RCC 7860 (cell line): ENCODE measurements around the gene SLC35D3.
"Not testable (repeated sequence)": the region's sequence is repeated elsewhere in the genome, so short reads cannot be mapped to it uniquely, and the experiment has no call there.

Experiments used
- DNase-seq: peaks from one replicate; pipeline ENCODE4 v3.0.0-alpha.2; 2015; ENCODE audit warnings: low spot score
- FAIRE-seq: peaks from 2 replicates; lab custom pipeline; 2012; peaks lifted over from hg19 to GRCh38; lab: Jason Lieb, UNC

Gene SLC35D3

DNA sequence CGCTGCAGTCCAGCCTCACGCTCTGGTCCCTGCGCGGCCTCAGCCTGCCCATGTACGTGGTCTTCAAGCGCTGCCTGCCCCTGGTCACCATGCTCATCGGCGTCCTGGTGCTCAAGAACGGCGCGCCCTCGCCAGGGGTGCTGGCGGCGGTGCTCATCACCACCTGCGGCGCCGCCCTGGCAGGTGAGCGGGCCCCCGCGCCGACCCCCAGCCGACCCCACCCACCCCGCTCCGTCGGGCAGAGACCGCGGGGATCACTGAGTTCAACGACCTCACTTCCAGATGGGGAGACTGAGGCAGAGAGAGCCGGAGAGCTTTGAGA, 545 bp downstream of the SLC35D3 start:
- FAIRE-seq (no peak), DNase-seq (no peak)

DNA sequence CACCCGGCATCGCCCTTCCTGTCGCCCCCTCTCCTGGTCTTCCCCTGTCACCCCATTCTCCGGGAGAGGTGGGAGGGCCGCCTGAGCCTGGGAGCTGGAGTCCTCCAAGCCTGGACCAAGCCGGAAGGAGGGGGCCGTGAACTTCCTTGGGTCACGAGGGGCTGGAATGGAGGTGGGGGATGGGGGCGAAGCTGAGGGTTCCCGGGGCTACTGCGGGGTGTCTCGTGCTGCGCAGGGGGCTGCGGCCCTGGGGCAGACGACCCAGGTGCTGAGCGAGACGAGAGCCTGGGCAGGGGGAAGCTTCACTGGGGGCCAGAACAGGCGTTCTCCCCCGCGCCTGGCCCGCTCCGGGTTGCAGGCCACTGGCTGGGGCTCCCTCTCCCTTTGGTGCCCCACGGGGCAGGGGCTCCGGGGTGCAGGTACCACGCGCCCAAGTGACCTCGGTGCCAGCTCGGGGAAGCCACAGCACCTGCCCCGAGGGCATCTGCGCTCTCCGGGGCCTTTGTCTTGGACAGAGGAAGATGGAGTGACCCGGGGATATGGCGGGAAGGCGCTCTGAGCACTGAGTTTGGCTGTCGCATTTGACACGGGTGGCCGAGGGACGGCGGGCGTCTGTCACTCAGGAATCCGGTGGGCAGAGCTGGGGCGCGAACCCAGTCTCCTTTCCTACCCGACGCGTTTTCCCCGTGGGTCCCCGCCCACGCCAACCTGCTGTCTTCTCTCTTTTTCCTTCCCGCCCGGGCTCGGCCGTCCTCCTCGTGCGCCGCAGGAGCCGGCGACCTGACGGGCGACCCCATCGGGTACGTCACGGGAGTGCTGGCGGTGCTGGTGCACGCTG, 1.2 kb downstream of the SLC35D3 start:
- no peak for FAIRE-seq

DNA sequence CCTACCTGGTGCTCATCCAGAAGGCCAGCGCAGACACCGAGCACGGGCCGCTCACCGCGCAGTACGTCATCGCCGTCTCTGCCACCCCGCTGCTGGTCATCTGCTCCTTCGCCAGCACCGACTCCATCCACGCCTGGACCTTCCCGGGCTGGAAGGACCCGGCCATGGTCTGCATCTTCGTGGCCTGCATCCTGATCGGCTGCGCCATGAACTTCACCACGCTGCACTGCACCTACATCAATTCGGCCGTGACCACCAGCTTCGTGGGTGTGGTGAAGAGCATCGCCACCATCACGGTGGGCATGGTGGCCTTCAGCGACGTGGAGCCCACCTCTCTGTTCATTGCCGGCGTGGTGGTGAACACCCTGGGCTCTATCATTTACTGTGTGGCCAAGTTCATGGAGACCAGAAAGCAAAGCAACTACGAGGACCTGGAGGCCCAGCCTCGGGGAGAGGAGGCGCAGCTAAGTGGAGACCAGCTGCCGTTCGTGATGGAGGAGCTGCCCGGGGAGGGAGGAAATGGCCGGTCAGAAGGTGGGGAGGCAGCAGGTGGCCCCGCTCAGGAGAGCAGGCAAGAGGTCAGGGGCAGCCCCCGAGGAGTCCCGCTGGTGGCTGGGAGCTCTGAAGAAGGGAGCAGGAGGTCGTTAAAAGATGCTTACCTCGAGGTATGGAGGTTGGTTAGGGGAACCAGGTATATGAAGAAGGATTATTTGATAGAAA, 2.0 kb downstream of the SLC35D3 start:
- FAIRE-seq, result no peak
- no peak for DNase-seq

More for the DNA sequence above, 1.2 kb downstream of the SLC35D3 start:
- DNase-seq, result no peak

DNA sequence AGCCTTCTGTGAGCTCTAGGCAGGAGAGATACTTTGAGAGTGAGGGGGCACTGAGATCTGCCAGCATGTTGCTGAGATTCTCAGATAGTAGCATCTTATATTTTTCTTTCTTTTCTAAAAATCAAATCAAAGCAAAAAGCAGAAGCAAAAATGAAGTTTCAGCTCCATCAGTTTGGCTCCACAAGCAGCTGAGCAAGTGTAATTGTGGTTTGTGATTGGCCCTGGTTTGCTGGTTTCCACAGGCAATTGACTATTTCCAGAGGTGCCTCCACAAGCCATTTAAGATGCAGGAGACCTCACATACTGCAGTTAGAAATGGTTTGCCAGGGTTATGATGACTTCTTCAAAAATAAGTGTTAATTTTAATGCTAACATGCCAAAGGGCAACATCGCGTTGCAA, 4.3 kb downstream of the SLC35D3 start:
- FAIRE-seq (no peak), DNase-seq (no peak)

DNA sequence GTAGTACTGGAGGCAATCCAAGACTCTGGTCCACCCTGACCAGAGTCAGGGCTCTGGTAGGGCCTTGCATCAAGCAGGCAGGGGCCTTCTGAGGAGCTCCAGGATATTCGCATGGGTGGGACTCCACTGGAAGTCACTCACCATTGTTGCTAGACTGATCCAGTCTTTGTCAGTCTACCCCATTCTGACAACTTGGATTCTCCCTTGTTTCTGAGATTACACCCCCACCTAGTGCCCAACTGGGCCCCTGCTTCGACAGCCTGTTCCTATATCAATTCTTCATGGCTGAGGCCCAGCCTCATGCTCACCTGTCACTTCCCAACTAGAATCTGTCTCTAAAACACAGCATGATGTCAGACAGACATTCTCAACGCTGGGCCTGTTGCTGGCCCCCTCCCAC, 5.2 kb downstream of the SLC35D3 start:
- FAIRE-seq (no peak), DNase-seq (no peak)

DNA sequence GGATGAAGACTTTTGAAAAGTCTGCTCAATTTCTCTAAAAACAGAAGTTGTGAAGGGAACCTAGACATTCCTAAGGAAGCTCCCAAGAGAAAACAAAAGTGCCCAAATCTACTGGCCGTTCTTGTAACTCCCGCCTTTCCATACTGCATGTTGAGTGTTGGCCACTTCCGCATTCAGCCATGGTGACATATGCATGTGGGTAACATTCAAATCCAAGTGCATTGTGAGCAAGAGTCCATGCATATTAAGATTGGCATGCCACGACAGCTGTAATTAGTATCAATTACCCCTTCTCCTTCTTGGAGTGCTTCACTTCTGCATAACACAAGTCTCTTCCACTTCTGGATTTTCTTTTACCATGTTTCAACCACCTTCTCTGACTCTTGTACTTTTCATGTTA, 8.4 kb downstream of the SLC35D3 start:
- DNase-seq, result no peak
- no peak for FAIRE-seq

DNA sequence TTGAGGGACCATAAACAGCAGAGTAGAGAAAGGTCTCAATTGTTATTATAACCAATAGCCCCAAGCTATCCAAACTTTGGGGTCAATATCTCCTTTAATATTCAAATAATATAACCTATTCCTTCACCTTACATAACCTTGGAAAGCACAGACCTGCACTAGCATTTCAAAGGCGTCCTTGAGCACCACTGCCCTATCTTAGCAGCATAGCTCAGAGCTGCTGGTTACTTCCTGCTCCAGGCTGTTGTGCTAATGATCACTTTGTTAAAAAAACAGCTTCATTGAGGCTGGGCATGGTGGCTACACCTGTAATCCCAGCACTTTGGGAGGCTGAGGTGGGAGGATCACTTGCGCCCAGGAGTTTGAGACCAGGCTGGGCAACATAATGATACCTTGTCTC, 10.5 kb downstream of the SLC35D3 start:
- DNase-seq (no peak), FAIRE-seq (no peak)

DNA sequence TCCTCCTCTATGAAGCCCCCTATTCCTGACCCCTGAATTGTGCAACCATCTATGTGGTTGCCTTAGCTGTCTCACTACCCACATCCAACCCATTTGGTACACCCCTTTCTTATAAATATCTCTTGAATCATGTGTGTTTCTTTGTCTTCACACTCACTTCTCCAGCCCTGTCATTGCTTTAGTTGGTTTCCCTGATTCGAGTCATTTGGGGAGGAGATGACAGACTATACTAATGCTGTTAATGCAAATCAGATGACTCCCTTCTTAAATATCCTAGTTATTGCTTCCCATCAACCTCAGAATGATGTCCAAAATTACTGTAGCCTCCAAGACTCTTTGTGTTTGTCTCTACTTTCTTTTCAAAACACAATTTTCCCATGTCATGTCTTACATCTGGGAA, 23.0 kb downstream of the SLC35D3 start:
- no peak for FAIRE-seq
- no peak for DNase-seq

DNA sequence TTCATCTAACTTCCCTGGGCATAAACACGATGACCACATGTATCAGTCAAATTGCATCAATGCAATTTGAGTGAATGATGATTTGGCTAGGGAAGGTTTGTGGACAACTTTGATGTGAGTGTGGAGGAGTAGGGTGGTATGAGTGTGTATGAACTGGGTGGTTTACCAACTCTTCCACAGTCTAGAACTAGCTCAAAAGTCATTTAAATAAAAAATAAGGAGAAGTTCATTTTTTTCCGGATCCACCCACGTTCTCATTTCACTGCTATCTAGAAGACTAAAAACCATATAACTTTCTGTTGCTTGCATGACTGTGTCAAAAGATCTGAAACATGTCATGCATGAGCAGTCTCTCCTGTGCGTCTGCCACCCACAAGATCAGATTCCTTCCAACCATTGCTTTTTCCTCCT, 23.6 kb downstream of the SLC35D3 start:
- peak; percentile 74 for FAIRE-seq
- DNase-seq, result peak; percentile 24

DNA sequence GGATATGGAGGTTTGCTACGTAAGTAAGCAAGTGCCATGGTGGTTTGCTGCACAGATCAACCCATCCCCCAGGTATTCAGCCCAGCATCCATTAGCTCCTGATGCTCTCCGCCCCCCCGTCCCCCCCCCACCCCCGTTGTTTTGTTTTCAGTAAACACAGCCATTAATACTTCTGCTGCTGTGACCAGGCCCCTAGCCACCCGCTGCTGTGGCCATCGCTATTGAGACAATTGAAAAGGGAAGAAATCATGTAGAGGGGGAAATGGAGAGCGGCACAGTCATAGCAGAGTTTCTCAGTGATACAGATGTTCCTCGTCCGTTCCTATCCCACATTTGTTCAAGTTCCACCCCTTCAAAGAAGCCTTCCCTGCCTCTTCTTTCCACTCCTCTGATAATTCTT, 24.9 kb downstream of the SLC35D3 start:
- FAIRE-seq, result no peak
- no peak for DNase-seq

DNA sequence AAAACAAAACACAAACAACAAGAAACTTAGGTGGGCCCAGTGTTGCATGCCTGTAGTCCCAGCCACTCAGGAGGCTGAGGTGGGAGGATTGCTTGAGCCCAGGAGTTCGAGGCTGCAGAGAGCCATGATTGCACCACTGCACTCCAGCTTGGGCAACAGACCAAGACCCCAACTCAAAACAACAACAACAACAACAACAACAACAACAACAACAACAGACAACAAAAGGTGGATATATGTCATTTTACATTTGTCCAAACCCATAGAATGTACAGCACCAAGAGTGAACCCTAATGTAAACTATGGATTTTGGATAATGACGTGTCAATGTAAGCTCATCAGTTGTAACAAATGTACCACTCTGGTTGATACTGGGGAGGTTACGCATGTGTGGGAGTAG, 27.9 kb downstream of the SLC35D3 start:
- not testable (repeated sequence) for FAIRE-seq, DNase-seq

DNA sequence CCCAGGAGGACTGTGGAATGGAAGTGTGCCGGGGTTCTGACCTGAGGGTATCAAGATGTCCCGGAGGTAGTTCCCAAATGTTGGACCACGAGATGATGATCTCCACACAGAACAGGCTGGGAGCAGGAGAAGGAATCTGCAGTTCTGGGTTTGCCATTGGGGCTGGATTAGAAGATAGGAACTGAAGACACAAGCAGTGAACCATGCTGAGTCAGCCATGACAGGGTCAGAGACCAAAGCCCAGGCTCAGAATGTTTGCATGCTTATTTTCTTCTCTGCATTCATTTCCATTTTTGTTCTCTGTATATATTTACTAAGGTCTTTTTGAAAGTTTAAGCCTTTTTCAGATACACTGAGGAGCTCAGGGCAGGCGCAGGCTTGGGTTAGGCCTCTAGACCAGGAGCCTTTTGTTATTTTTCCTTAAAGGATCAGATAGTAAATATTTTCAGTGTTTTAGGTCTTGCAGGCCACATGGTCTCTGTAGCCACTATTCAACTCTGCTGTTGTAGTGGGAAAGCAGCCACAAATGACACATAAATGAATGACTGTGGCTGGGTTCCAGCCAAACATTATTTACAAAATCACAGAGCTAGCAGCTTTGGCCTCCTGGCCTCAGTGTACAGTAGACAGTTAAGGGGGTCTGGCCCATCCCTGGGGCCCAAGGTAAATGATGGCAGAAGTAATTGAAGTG, 28.5 kb downstream of the SLC35D3 start:
- no peak for FAIRE-seq
- no peak for DNase-seq

DNA sequence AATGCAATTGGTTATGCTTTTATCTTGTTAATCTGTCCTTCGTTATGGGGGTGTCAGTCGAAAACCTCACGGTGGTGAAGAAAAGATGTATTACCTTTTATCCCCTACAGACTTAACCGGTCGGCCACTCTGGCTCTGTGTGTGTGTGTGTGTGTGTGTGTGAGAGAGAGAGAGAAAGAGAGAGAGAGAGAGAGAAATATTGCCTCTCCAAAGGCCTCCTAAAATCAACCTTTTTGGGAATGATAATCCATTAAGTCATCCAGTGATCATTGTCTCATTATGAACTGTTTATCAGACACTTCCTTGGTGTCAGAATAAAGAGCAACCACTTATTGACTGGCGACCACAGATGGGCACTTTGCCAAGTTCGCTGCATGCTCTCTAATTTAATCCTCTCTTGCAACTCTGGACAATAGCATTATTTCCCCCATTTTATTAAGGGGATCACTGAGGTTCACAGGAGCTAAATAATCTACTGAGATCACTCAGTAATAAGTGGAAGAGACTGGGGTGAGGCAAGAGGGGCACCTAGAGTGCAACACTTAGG, 30.7 kb downstream of the SLC35D3 start:
- no peak for DNase-seq
- no peak for FAIRE-seq

DNA sequence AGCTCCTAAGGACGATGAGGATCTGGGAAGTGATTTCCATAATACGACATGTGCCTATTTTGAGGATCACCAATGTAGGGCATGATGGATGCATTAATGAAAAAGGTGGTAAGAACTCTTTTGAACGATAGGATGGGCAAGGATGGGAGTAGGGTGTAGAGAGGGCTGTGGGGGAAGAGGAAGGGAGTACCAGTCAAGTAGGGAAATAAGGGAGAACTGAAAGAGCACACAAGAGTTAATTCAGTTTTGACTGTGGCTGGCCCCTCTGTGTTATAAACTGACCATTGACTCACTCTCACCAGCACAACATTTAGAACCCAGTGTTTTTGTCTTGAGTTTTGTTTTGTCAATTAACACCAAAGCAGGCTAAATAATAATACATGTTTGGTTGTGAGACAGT, 33.0 kb downstream of the SLC35D3 start:
- FAIRE-seq, result no peak
- DNase-seq, result no peak

DNA sequence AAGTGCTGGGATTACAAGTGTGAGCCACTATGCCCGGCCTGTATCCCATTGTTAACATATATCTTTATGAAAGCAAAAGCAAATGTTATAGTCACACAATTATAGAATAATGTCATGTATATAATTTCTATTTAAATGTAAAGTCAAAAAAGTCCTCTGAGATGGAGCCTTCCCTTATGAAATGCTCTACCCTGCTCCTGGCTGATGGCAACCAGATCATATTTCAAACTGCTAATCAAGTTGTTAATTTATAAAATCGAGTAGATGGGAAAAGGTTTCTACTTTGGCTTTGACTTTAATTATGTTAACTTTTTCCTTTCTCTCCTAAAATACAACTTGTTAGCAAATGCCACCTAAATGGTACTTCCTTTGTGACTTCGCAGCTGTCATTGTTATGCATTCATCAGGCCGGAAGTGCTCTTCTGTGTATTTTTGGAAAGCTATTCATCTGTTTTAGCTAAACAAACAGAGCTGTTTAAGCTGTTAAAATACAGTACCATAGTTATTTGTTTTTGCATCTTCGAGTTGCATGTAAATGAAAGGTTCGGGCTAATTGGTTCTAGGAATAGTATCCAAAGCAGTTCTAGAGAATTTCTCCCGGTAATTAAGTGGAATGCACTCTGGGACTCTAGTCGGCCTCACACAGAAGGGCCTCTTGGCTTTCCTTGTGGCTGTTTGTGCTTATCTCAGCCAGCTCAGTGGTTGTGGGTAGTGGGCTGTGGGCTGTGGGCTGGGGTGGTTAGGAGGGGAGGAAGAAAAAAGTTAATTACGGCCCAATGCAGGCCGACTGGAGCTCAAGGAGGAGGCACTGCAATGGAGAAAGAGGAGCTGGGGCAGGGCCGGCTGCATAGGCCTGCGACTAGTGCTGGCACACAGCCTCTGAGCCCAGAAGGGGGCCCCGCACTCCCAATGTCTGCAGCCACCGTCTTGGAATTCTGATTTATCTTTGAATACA, 34.8 kb downstream of the SLC35D3 start:
- FAIRE-seq (no peak), DNase-seq (no peak)

DNA sequence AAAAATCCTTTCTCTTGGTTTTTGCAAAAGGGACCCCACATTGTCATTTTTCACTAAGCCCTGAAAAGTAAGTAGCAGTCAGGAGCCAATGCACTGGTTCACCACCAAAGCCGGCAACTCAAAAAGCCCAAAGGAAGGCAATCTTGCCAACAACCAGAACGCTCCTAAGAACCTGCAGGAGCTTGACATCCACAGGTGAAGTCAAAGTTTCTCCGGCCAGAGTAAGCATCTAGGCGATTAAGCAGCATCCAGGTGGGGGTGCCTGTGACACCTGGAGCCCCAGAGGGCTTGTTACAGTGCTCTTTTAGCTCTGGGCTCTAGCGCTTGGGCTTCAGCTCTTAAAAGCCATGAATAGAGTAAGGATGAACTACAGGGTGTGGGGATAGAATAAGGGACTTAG, 36.1 kb downstream of the SLC35D3 start:
- DNase-seq (no peak), FAIRE-seq (no peak)

DNA sequence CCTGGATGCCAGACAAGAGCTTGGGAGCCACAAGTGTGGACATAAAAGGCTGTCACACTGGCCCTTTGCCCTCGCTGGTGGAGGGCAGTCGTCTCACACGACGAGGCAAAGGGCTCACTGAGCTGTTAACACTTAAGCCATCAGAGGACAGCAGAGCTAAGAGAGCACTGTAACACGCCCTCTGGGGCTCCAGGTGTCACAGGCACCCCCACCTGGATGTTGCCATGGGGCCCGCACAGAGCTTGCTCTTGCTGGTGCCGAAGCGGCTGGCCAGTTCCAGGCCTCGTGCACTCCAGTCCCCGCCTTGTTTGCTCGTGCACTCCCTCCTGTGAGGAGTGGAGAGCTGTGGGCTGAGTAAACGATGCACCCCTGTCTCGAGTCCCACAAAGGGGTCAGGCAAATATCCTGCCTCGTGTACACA, 37.4 kb downstream of the SLC35D3 start:
- DNase-seq, result no peak
- no peak for FAIRE-seq

DNA sequence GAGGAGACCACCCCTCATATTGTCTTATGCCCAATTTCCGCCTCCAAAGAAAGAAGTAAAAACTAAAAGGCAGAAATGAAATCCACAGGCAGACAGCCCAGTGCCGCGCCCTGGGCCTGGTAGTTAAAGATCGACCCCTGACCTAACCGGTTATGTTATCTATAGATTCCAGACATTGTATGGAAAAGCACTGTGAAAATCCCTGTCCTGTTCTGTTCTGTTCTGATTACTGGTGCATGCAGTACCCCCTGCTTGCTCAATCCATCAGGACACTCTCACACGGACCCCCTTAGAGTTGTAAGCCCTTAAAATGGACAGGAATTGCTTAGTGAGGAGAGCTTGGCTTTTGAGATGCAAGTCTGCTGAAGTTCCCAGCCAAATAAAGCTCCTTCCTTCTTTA, 37.8 kb downstream of the SLC35D3 start:
- DNase-seq, FAIRE-seq: not testable (repeated sequence)

DNA sequence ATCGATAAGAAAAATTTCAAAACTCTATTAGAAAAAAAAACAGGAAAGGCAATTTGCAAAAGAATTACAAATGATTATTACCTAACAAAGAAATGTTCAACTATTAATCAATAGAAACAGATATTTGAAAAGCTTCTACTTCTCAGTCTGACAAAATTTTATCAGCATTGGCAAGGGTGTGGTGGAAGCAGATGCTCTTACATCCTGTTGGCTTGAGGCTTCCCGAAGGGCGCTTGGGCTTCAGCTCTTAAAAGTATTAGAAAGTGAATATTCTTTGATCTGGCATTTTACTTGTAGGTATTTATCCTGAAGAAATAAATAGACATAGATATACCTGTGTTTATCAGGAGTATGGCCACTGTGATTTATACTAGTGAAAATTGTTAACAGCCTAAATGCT, 38.7 kb downstream of the SLC35D3 start:
- DNase-seq (no peak), FAIRE-seq (no peak)

DNA sequence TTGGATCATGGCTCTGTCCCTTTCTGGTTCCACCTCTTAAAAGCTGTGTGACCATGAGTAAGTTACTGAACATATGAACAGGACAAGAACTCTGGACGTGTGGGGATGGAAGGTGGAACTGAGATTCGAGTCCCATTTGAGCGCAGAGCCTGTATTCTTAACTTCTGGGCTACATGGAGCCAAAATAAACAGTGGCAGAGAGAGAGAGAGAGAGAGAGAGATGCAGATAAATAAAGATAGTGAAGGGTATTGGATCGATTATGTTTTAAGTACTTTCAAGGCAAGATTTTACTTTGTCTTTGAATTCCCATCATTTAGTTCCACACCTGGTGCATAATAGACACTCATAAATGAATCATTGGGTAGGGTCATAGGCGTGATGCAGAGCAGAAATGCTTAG, 39.7 kb downstream of the SLC35D3 start:
- FAIRE-seq (no peak), DNase-seq (no peak)
